Neutrophil (primary cell): ENCODE results near the gene TAF8.

Experiments
- H3K27ac ChIP-seq: fragments of 200-600 bp; sonication (generic); 2 replicates; pipeline ENCODE4 v1.5.1; 2016; ENCODE audit warnings: mild to moderate bottlenecking, moderate library complexity
- H3K27me3 ChIP-seq: fragments of 200-600 bp; sonication (generic); 2 replicates; pipeline ENCODE4 v1.6.0; 2016; ENCODE audit warnings: mild to moderate bottlenecking
- H3K36me3 ChIP-seq: fragments of 200-600 bp; sonication (generic); 2 replicates; pipeline ENCODE4 v1.5.1; 2017
- H3K4me1 ChIP-seq, 2 experiments: fragments of 200-600 bp in 1 of 2; sonication (generic) in 1 of 2; 1 replicate in 1 of 2; 2 replicates in 1 of 2; pipeline versions ENCODE4 v1.5.1 to v1.6.1; 2013 to 2016; ENCODE audit warnings: low read depth in 1 of 2, low read length in 1 of 2, mild to moderate bottlenecking in 1 of 2, moderate library complexity in 1 of 2; ENCODE audit not compliant: control insufficient read depth in 1 of 2, insufficient read depth in 1 of 2
- H3K4me3 ChIP-seq, 2 experiments: fragments of 200-600 bp in 1 of 2; sonication (generic) in 1 of 2; 1 replicate in 1 of 2; 2 replicates in 1 of 2; pipeline ENCODE4 v1.5.1; 2013 to 2016; ENCODE audit warnings: low read depth in 1 of 2, low read length in 1 of 2, mild to moderate bottlenecking in 1 of 2, moderate library complexity in 1 of 2
- H3K9me3 ChIP-seq: fragments of 200-600 bp; sonication (generic); 2 replicates; pipeline ENCODE4 v1.5.1; 2016
- TF ChIP-seq, protein P1 (sequence below): fragments of 200-600 bp; sonication (generic); IDR thresholded peaks from 2 replicates; pipeline ENCODE4 v1.5.1; 2016; ENCODE audit warnings: antibody characterized with exemption

Gene TAF8

DNA sequence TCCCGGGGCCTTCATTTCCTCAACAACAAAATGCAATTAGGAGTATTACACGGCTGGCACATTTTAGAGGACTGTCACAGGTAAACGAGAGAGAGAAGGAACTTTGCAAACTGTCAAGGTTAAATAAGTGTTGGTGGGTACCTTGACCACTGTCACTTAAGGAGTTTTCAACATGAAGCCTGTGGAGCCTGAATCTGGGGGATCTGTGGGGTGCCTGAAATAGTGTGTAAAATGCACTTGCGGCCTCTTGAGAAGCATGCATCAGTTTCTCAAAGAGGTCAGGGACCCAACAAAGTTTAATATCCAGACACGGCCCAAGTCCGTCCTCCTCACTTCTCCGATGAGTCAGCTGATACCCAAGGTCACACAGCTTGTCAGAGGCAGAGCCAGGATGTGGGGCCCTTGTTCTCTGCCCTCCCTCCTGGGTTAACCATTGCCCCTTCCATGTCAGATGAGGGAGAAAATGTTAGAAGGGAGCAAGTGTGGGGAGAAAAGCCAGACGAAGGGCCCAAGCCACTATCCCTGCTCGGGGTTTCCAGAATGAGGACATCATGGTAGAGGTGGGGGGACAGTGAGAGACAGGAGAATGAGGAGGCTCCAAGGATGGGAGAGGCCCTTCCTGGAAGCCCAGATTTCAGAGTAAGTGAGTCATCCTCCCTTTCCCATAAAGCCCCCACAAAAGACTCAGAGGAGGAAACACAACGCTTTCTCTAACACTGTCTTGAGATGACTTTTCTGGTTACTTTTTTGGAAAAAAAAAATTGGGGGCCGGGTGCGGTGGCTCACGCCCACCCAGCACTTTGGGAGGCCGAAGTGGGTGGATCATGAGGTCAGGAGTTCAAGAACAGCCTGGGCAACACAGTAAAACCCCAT is 49.9 kb downstream of the TAF8 start:
- peaks cover 27% of the 10 kb centered on the region for H3K27me3 ChIP-seq
- H3K4me3 ChIP-seq: no peak overlapping the region
- H3K9me3 ChIP-seq: no peaks in the 10 kb centered on the region
- H3K27ac ChIP-seq: no peak overlapping the region
- H3K4me1 ChIP-seq: peaks cover 0 to 10% of the 10 kb centered on the region in 2 experiments
- no peaks in the 10 kb centered on the region for H3K36me3 ChIP-seq
- TF ChIP-seq, protein P1, sequence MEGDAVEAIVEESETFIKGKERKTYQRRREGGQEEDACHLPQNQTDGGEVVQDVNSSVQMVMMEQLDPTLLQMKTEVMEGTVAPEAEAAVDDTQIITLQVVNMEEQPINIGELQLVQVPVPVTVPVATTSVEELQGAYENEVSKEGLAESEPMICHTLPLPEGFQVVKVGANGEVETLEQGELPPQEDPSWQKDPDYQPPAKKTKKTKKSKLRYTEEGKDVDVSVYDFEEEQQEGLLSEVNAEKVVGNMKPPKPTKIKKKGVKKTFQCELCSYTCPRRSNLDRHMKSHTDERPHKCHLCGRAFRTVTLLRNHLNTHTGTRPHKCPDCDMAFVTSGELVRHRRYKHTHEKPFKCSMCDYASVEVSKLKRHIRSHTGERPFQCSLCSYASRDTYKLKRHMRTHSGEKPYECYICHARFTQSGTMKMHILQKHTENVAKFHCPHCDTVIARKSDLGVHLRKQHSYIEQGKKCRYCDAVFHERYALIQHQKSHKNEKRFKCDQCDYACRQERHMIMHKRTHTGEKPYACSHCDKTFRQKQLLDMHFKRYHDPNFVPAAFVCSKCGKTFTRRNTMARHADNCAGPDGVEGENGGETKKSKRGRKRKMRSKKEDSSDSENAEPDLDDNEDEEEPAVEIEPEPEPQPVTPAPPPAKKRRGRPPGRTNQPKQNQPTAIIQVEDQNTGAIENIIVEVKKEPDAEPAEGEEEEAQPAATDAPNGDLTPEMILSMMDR: no peak

DNA sequence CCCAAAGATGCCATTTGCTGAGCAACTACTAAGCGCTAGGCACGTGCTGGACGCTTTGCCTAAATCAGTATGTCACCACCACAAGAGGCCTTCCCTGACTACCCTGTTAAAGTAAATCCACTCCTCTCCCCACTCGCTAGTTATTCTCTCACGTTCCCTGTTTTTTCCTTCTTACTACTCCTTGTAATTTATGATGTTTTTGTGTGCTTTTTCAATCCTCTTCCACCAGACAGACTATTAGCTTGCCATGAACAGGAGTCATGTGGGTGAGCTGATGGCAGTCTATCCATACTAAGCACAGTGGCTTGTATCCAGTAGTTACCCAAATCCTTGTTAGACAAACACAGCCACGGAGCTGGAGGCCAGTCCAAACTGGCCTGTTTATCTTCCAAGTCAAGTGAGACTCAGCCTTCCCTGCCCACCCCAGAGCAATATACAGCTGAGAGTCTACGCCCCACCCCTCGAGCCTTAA is 50.9 kb downstream of the TAF8 start:
- Histone ChIP-seq H3K36me3 (no peaks in the 10 kb centered on the region), H3K27me3 (peaks cover 37% of the 10 kb centered on the region), H3K9me3 (no peaks in the 10 kb centered on the region), H3K4me1 (peaks cover 0 to 10% of the 10 kb centered on the region in 2 experiments), H3K4me3 (no peak overlapping the region), H3K27ac (no peak overlapping the region)
- TF ChIP-seq, protein P1: no peak

DNA sequence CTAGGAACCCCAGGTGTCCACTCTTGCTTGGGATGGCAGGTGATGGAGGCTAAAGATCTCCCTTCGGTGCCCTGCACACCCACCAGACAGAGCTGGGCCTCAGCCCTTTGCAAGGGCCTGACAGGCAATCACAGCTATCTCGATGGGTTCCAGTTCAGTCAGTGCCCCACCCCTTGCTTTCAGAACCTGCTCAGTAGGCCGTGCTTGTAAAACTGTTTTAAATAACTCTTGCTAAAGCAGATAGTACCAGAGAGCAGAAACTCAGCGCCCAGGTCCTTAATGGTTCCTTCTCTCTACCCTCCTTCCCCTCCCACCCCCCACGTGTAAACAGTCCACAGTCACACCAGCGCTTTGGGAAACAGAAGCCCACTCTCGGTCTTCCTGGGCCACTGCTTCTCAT is 52.9 kb downstream of the TAF8 start:
- peaks cover 0 to 10% of the 10 kb centered on the region in 2 experiments for H3K4me1 ChIP-seq
- no peaks in the 10 kb centered on the region for H3K36me3 ChIP-seq
- H3K27ac ChIP-seq: no peak overlapping the region
- peaks cover 39% of the 10 kb centered on the region for H3K27me3 ChIP-seq
- no peaks in the 10 kb centered on the region for H3K9me3 ChIP-seq
- H3K4me3 ChIP-seq: no peak overlapping the region
- TF ChIP-seq, protein P1: no peak

DNA sequence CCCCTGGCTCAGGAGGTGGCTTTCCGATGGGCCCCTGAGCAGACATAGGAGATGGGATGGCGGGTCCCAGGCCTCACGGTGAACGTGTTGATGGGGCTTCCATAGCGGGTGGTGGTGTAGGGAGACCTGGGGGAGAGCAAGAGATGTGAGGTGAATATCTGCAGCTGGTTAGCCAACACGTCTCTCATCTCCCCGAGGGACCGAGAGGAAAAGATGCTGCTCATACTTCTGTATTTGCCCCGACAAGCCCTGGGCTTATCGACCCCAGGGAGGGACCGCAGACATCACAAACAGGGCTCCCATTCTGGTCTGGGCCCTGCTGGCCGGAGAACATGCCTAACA is 53.4 kb downstream of the TAF8 start:
- Histone ChIP-seq H3K27me3 (peaks cover 40% of the 10 kb centered on the region), H3K4me1 (peaks cover 0 to 10% of the 10 kb centered on the region in 2 experiments), H3K27ac (no peak overlapping the region), H3K9me3 (no peaks in the 10 kb centered on the region), H3K4me3 (no peak overlapping the region), H3K36me3 (no peaks in the 10 kb centered on the region)
- TF ChIP-seq, protein P1: no peak

DNA sequence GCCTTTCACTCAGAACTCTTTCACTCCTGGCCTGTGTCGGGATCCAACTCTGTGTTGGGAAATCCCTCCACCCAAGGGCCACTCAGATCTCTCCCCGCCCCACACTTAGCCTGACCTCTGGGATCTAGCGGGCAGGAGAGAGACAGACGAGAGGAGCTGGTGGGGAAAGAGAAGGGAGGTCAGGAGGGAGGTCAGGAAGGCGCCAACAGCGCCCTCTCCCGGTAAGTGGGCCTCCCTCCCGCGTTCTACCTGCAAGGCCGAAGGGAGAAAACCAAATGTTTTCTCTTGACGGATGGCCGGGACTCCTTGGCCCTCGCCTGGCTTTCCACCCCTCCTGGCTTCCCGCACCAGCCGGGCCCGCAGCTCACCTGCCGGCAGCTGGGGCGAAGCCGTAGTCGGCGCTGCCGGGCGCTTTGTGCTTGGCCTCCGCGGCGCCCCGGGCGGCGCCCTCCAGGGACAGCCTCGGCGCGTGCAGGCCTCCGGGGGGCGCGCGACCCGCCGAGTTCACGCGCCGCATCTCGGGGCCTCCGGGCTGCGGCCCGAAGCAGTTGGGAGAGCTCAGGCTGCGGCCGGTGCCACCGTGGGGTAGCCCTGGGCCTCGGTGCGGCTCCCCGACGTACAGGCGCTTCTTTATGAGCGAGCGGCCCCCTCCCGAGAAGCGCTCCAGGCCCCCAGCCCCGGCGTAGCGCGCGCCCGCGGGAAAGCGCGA is 53.9 kb downstream of the TAF8 start:
- no peaks in the 10 kb centered on the region for H3K36me3 ChIP-seq
- TF ChIP-seq, protein P1: no peak
- H3K27ac ChIP-seq: no peak overlapping the region
- H3K27me3 ChIP-seq: peaks cover 45% of the 10 kb centered on the region
- H3K9me3 ChIP-seq: no peaks in the 10 kb centered on the region
- peak overlapping the region; percentile 37 to 40 for H3K4me3 ChIP-seq
- H3K4me1 ChIP-seq: peaks cover 0 to 10% of the 10 kb centered on the region in 2 experiments
